GM18499 (cell line): ENCODE measurements around the gene TGM3.
"Not testable (repeated sequence)": the region's sequence is repeated elsewhere in the genome, so short reads cannot be mapped to it uniquely, and the experiment has no call there.

Experiments used
- ATAC-seq: cut with Tn5 transposase; IDR thresholded peaks from one replicate; pipeline ENCODE4 v1.9.1; 2021; ENCODE audit warnings: moderate number of reproducible peaks; ENCODE audit not compliant: insufficient read depth, unreplicated experiment

TGM3 gene

GRCh38 chr20:2295886-2296515 is at the start of gene TGM3:
Gene TGM3 (plus strand): TSS chr20:2296001. CDS start chr20:2296064, 63 bp downstream.
- ATAC-seq: no peak

- ATAC-seq: no peak
These were observed 49.7 kb upstream of the TGM3 start for GRCh38 chr20:2246069-2246491.

- ATAC-seq: no peak
These were observed 47.0 kb upstream of the TGM3 start for GRCh38 chr20:2248837-2249236.

- no peak for ATAC-seq
These were observed 45.9 kb upstream of the TGM3 start for GRCh38 chr20:2249935-2250334.

- no peak for ATAC-seq
These were observed 43.3 kb upstream of the TGM3 start for GRCh38 chr20:2252419-2252997.

- ATAC-seq: no peak
These were observed 42.5 kb upstream of the TGM3 start for GRCh38 chr20:2253256-2253655.

GRCh38 chr20:2254333-2254732 is 41.5 kb upstream of the TGM3 start:
- ATAC-seq: no peak

GRCh38 chr20:2255926-2256531 is 39.8 kb upstream of the TGM3 start:
- no peak for ATAC-seq

- ATAC-seq: no peak
These were observed 36.1 kb upstream of the TGM3 start for GRCh38 chr20:2259731-2260130.

- no peak for ATAC-seq
These were observed 35.6 kb upstream of the TGM3 start for GRCh38 chr20:2260250-2260649.

GRCh38 chr20:2261046-2261485 is 34.7 kb upstream of the TGM3 start:
- ATAC-seq: no peak

- ATAC-seq: no peak
These were observed 34.2 kb upstream of the TGM3 start for GRCh38 chr20:2261629-2262028.

GRCh38 chr20:2264118-2264517 is 31.7 kb upstream of the TGM3 start:
- no peak for ATAC-seq

- not testable (repeated sequence) for ATAC-seq
These were observed 31.0 kb upstream of the TGM3 start for GRCh38 chr20:2264621-2265374.

- ATAC-seq: no peak
These were observed 22.0 kb upstream of the TGM3 start for GRCh38 chr20:2273634-2274302.

- ATAC-seq: no peak
These were observed 19.8 kb upstream of the TGM3 start for GRCh38 chr20:2276015-2276414.

- ATAC-seq: no peak
These were observed 16.5 kb upstream of the TGM3 start for GRCh38 chr20:2279253-2279779.

- ATAC-seq: no peak
These were observed 15.7 kb upstream of the TGM3 start for GRCh38 chr20:2280082-2280481.

- ATAC-seq: no peak
These were observed 14.2 kb upstream of the TGM3 start for GRCh38 chr20:2281563-2281962.

GRCh38 chr20:2282181-2282580 is 13.6 kb upstream of the TGM3 start:
- ATAC-seq: no peak
